ENCODE measurements around the gene CCDC192. TPM values are rescaled to one million over a fixed set of nuclear protein-coding genes. Genes with fewer than 3 reads are reported as not detected.

The CCDC192 gene
- total RNA-seq, 1 donor from 2014 or later = not detected

DNA sequence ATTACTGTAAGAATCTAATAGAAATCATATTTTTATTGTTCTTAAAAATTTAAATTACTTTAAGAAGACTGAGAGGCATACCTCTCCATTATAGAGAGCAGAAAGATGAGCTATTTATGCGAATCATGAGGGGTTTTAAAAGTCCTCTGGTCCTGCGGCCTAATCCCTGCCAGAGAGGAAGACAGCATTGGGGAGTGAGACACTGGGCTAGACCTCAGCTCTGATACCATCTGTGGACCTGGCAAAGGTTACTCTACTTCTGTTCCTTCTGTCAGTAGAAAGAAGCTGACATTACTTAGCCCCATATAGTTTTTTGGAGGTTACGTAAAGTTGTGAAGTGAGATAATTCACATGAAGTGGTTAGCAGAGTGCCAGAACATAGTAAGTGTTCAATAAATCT lies 103.6 kb downstream of the CCDC192 start:
- intact Hi-C loops (cut with DNase I) = no loop called here
- Histone ChIP-seq H3K9me3 (no peaks in the 10 kb centered on the region), H3K4me3 (no peak overlapping the region), H3K27ac (no peak overlapping the region), H3K27me3 (no peaks in the 10 kb centered on the region), H3K4me1 (no peaks in the 10 kb centered on the region), H3K36me3 (no peaks in the 10 kb centered on the region)
- TF ChIP-seq, protein P1, sequence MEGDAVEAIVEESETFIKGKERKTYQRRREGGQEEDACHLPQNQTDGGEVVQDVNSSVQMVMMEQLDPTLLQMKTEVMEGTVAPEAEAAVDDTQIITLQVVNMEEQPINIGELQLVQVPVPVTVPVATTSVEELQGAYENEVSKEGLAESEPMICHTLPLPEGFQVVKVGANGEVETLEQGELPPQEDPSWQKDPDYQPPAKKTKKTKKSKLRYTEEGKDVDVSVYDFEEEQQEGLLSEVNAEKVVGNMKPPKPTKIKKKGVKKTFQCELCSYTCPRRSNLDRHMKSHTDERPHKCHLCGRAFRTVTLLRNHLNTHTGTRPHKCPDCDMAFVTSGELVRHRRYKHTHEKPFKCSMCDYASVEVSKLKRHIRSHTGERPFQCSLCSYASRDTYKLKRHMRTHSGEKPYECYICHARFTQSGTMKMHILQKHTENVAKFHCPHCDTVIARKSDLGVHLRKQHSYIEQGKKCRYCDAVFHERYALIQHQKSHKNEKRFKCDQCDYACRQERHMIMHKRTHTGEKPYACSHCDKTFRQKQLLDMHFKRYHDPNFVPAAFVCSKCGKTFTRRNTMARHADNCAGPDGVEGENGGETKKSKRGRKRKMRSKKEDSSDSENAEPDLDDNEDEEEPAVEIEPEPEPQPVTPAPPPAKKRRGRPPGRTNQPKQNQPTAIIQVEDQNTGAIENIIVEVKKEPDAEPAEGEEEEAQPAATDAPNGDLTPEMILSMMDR (IDR thresholded peaks at IDR 0.05) = no peak
- no peak for DNase-seq (ENCODE audit: low spot score in 2 of 2)

DNA sequence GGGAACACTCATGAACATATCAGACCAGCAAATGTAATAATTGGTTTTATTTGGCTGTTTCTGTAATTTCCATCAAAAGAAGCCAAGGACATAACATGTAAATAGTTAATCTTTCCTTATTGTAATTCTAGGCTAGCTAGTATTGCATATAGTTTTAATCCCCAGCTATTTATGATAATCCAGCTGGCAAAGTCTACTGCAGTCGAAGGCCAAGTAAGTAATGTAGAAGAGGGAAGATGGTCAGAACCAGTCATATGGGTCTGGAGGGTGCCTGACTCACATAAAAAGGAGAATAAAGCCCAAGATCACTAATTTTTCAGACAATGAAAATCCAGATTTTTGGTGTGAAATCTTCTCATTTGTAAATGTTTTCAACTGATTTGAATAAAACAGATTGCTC lies 106.3 kb downstream of the CCDC192 start:
- TF ChIP-seq, protein P1 (IDR thresholded peaks at IDR 0.05) = no peak
- Histone ChIP-seq H3K9me3 (no peaks in the 10 kb centered on the region), H3K36me3 (no peaks in the 10 kb centered on the region), H3K4me3 (no peak overlapping the region), H3K27ac (no peak overlapping the region), H3K4me1 (no peaks in the 10 kb centered on the region), H3K27me3 (no peaks in the 10 kb centered on the region)
- no peak for DNase-seq (ENCODE audit: low spot score in 2 of 2)
- intact Hi-C loops (cut with DNase I) = no loop called here

DNA sequence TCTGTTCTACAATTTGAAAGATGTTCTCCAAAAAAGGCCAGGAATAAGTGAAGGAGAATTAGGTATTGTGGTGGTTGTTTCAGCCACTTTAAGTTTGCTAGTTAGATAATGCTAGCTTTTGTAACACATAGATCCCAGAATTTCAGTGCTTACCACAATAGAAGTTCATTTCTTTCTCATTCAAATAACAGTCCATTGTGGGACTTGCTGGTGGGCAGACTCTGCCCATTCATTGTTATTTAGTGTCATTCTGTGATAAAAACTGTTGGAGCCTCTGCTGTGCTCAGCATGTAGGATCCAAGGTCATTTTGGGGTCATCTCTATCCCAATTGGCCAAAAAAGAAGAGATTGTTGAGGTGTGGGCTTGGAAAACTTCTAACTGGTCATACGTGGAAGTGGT lies 106.8 kb downstream of the CCDC192 start:
- no peak overlapping the region for H3K27ac ChIP-seq
- TF ChIP-seq, protein P1 (IDR thresholded peaks at IDR 0.05) = no peak
- no peaks in the 10 kb centered on the region for H3K4me1 ChIP-seq
- H3K9me3 ChIP-seq = no peaks in the 10 kb centered on the region
- intact Hi-C loops (cut with DNase I) = no loop called here
- no peak overlapping the region for H3K4me3 ChIP-seq
- no peaks in the 10 kb centered on the region for H3K36me3 ChIP-seq
- no peak for DNase-seq (ENCODE audit: low spot score in 2 of 2)
- H3K27me3 ChIP-seq = no peaks in the 10 kb centered on the region

DNA sequence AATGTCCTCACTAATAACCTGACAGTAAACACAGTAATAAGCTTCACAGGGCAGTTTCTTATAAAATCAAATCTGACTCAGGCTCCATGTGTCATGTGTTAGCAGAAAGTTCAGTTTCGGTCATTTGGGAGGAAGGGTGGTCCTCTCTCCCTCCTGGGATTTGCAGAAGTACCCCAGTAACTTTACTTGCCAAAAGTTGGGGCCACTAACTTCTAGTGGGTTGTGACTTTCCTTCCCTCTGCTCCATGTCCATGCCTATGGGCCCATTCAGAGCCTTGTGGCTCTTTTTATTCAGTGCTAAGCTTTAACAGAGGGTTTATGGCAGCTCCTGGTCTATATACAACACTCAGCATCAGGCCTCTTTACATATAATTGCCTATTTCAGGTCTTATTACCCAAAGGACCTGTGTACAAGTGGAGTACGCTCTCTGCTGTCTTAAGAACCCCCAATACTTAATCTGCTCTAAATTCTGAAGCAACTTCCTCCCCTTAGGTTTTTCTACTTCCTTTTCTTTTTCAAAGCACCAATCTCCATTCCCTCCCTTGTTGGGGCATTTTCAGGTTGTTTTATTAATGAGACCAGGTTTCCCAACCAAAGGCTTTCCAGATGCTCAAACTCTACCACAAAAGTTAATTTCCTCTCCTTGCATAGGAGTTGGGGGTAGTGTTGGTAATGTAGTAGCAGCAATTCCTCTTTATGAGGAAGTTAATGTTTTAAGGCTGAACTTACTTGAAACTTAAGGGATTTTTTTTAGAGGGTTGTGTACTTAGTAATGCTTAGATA lies 107.7 kb downstream of the CCDC192 start:
- no peaks in the 10 kb centered on the region for H3K36me3 ChIP-seq
- DNase-seq (ENCODE audit: low spot score in 2 of 2) = no peak
- TF ChIP-seq, protein P1 (IDR thresholded peaks at IDR 0.05) = no peak
- intact Hi-C loops (cut with DNase I) = no loop called here
- H3K4me1 ChIP-seq = no peaks in the 10 kb centered on the region
- H3K27me3 ChIP-seq = no peaks in the 10 kb centered on the region
- no peak overlapping the region for H3K27ac ChIP-seq
- no peaks in the 10 kb centered on the region for H3K9me3 ChIP-seq
- H3K4me3 ChIP-seq = no peak overlapping the region

DNA sequence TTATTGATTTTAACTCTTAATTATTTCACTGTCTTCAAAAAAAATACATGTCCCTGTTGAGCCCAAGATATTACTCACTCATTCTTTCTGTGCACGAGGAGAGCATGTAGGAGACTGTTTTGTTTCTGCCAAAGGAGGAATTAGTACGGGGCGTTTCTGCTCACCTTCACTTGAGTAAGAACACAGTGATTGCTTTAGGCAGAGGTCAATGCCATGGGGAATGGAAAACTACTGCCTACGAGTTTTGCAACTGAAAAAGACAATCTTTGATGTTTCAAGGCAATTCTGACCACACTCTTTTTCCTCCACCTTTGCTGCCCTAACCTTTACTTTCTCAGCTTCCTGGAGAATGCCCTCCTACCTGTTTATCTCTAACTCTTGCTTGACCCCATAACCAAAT lies 109.4 kb downstream of the CCDC192 start:
- Histone ChIP-seq H3K9me3 (no peaks in the 10 kb centered on the region), H3K27ac (no peak overlapping the region), H3K27me3 (no peaks in the 10 kb centered on the region), H3K4me3 (no peak overlapping the region), H3K36me3 (no peaks in the 10 kb centered on the region), H3K4me1 (no peaks in the 10 kb centered on the region)
- TF ChIP-seq, protein P1 (IDR thresholded peaks at IDR 0.05) = no peak
- intact Hi-C loops (cut with DNase I) = no loop called here
- no peak for DNase-seq (ENCODE audit: low spot score in 2 of 2)

All from ascending aorta (tissue), 2 donors.